Type B pancreatic cell (in vitro differentiated cells): ENCODE data around the gene GZF1. TPM values are rescaled to one million over a fixed set of nuclear protein-coding genes. Genes with fewer than 3 reads are reported as not detected.

Experiments used
- DNase-seq: peaks from one replicate; pipeline ENCODE4 v3.0.0; 2021; ENCODE audit warnings: mixed read lengths; ENCODE audit not compliant: unreplicated experiment; ENCODE audit errors: extremely low spot score
- H3K27ac Mint-ChIP-seq: 2 replicates; pipeline ENCODE4 v1.8.0; 2021; ENCODE audit warnings: mild to moderate bottlenecking, mixed read lengths
- H3K27me3 Mint-ChIP-seq: 2 replicates; pipeline ENCODE4 v1.8.0; 2021; ENCODE audit warnings: mixed read lengths
- H3K36me3 Mint-ChIP-seq: 2 replicates; pipeline ENCODE4 v1.8.0; 2021; ENCODE audit warnings: mixed read lengths
- H3K4me1 Mint-ChIP-seq: one replicate; pipeline ENCODE4 v1.8.0; 2021; ENCODE audit warnings: mixed read lengths; ENCODE audit not compliant: unreplicated experiment
- H3K4me3 Mint-ChIP-seq: 2 replicates; pipeline ENCODE4 v1.8.0; 2021; ENCODE audit warnings: mild to moderate bottlenecking, mixed read lengths
- H3K9me3 Mint-ChIP-seq: 2 replicates; pipeline ENCODE4 v1.8.0; 2021; ENCODE audit warnings: mixed read lengths
- CTCF ChIP-seq: fragments of 200-600 bp; sonication (generic); conservative IDR thresholded peaks from 2 replicates; pipeline ENCODE4 v1.5.0; 2021; ENCODE audit warnings: antibody characterized with exemption, mild to moderate bottlenecking
- total RNA-seq: library from RNA; stranded (reverse); gene quantifications from 2 replicates; pipeline ENCODE4 v1.2.1, GENCODE V29; 2021; ENCODE audit warnings: low replicate concordance

The GZF1 gene
- total RNA-seq, 1 donor from 2014 or later, result 13.4 TPM

- no peak for TF ChIP-seq CTCF
- H3K4me3 Mint-ChIP-seq, result no peak overlapping the region
- no peaks in the 10 kb centered on the region for H3K27me3 Mint-ChIP-seq
- DNase-seq, result no peak
- H3K27ac Mint-ChIP-seq, result no peak overlapping the region
- H3K9me3 Mint-ChIP-seq, result peaks cover 5% of the 10 kb centered on the region
- H3K36me3 Mint-ChIP-seq, result peaks cover 49% of the 10 kb centered on the region
- no peaks in the 10 kb centered on the region for H3K4me1 Mint-ChIP-seq
Observed at GRCh38 chr20:23386304-23387117, 24.5 kb downstream of the GZF1 start.

GRCh38 chr20:23387118-23387443, 25.1 kb downstream of the GZF1 start:
- no peak for DNase-seq
- no peak for TF ChIP-seq CTCF
- Mint-ChIP-seq H3K4me3 (no peak overlapping the region), H3K36me3 (peaks cover 52% of the 10 kb centered on the region), H3K9me3 (peaks cover 5% of the 10 kb centered on the region), H3K4me1 (no peaks in the 10 kb centered on the region), H3K27ac (no peak overlapping the region), H3K27me3 (no peaks in the 10 kb centered on the region)

DNA sequence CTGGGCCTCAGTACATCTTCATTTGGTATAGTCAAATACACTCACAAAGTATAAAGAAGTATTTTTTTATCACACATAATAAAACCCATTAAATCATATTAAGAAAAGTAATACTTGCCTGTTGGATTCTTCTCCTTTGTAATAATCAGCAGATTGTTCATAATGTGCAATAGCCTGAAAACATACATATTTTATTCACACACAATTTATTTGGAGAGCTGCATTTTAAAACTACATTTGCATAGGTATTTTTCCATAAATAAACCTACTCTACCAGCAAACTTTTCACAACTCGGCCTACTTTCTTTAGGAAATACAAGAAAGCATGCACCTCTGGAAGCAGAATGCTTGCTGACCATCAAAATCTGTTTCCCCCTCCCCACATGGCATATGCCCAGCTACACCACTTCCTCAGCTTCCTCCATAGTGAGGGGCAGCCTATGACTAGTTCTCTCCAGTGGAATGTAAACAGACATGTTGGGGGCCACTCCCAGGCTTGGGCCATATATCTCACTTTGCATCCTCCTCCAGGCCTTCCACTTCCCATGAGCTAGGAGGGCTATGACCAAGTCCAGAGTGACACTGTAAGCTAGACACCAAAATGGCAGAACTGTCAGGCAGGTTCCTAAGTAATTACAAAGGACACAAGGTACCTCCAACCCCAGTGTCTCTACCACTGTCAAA, 28.3 kb downstream of the GZF1 start:
- no peak for DNase-seq
- Mint-ChIP-seq H3K27ac (peak overlapping the region; percentile 76), H3K4me3 (no peak overlapping the region), H3K9me3 (no peaks in the 10 kb centered on the region), H3K27me3 (no peaks in the 10 kb centered on the region), H3K36me3 (peaks cover 51% of the 10 kb centered on the region), H3K4me1 (no peaks in the 10 kb centered on the region)
- TF ChIP-seq CTCF, result no peak

DNA sequence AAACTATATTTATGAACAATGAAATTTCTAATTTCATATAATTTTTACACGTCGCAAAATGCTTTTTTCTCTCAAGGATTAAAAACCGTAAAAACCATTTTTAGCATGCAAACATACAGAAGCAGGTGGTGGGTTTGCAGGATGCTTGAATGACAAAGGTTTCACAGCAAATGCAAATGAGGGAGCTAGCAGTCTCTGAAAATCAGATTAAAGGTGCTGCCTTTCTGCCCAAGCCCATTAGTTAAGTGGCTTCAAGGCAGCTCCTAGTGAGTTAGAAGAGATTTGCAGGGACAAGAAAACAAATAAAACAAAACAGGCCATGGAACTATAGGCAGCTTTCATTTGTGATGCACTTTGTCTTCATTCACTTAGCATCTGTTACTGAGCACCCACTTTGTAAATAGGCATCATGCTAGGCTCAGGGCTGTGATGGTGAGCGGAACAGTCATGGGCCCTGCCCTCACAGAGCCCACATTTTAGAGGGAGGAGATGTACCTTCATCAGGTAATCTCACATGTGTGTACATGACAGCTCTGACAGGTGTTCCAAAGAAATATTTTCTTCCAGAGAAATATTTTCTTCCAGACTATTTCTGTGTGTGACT, 29.8 kb downstream of the GZF1 start:
- Mint-ChIP-seq H3K4me3 (no peak overlapping the region), H3K27me3 (no peaks in the 10 kb centered on the region), H3K36me3 (peaks cover 47% of the 10 kb centered on the region), H3K9me3 (no peaks in the 10 kb centered on the region), H3K27ac (no peak overlapping the region), H3K4me1 (no peaks in the 10 kb centered on the region)
- no peak for TF ChIP-seq CTCF
- DNase-seq, result no peak

DNA sequence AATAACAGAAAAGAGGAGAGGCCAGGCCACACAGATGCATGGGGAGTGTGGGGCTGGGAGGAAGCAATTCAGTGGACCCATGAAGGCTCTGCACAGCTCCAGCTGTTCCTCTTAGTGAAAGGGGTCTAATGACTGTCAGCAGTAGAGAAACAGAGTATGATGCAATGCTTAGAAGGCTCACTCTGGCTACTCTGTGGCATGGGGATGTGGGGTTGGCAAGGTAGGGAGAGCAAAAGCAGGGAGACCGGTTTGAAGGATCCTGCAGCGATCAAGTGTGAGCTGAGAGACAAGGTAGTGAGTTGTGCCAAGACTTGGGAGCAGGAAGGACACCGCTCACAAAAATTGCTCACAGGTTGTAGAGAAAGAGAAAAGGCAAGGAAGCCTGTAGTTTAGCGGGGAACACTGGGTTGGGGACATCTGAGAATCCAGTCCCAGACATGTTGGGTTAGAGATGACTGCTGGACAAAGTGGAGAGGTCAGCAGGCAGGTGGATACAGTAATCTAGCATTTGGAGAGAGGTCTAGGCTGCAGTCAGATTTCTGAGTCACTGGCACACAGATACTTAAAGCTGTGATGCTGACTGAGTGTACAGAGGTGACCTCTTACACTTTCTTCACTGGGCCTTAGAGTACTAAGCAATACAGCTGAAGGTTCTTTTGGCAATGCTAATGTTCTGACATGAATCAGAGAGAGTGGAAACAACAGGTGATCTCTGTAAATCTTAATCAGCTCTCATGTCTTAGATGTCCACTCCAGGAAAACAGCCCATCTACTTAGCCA, 32.2 kb downstream of the GZF1 start:
- Mint-ChIP-seq H3K27me3 (no peaks in the 10 kb centered on the region), H3K4me3 (no peak overlapping the region), H3K36me3 (peaks cover 30% of the 10 kb centered on the region), H3K27ac (no peak overlapping the region), H3K4me1 (peaks cover 3% of the 10 kb centered on the region), H3K9me3 (no peaks in the 10 kb centered on the region)
- no peak for TF ChIP-seq CTCF
- DNase-seq, result no peak
